HFF-Myc (cell line): ENCODE data around the gene PCDHGA2.
A peak's percentile ranks its signal among the peaks of the same experiment; 100 is the strongest.

Experiments
- DNase-seq: peaks from one replicate; pipeline ENCODE4 v3.0.0-alpha.2; 2011; ENCODE audit warnings: low read depth; ENCODE audit errors: extremely low read depth
- H3K4me3 ChIP-seq: replicated peaks from 2 replicates; pipeline ENCODE4 v1.5.1; 2011; ENCODE audit warnings: low read depth, mild to moderate bottlenecking, control low read depth, low read length
- TF ChIP-seq, protein P1 (sequence below): IDR thresholded peaks from 2 replicates; pipeline ENCODE4 v1.5.1; 2012; ENCODE audit warnings: mild to moderate bottlenecking, low read depth, low read length, control low read depth; ENCODE audit errors: missing control alignments

PCDHGA2 gene

DNA sequence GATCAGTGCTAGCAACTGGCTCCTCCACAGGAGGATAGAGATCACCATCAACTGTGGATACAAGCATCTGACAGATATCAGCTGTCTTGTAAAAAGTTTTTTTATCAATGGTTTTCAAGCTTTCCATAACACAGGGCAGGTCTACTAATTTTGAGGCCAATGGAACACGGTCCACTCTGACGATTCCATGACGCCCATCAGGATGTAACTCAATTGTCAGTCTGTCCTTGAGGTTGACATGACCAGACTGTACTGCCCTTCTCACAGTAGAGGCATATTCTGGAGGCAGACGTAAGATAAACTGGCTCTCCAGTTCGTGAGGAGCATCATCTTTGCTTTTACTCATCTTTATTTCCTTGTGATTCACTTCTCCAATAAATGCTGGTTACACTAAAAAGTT lies 18.9 kb upstream of the PCDHGA2 start:
- peak overlapping the region; percentile 91 for H3K4me3 ChIP-seq
- TF ChIP-seq, protein P1, sequence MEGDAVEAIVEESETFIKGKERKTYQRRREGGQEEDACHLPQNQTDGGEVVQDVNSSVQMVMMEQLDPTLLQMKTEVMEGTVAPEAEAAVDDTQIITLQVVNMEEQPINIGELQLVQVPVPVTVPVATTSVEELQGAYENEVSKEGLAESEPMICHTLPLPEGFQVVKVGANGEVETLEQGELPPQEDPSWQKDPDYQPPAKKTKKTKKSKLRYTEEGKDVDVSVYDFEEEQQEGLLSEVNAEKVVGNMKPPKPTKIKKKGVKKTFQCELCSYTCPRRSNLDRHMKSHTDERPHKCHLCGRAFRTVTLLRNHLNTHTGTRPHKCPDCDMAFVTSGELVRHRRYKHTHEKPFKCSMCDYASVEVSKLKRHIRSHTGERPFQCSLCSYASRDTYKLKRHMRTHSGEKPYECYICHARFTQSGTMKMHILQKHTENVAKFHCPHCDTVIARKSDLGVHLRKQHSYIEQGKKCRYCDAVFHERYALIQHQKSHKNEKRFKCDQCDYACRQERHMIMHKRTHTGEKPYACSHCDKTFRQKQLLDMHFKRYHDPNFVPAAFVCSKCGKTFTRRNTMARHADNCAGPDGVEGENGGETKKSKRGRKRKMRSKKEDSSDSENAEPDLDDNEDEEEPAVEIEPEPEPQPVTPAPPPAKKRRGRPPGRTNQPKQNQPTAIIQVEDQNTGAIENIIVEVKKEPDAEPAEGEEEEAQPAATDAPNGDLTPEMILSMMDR, result no peak
- no peak for DNase-seq

DNA sequence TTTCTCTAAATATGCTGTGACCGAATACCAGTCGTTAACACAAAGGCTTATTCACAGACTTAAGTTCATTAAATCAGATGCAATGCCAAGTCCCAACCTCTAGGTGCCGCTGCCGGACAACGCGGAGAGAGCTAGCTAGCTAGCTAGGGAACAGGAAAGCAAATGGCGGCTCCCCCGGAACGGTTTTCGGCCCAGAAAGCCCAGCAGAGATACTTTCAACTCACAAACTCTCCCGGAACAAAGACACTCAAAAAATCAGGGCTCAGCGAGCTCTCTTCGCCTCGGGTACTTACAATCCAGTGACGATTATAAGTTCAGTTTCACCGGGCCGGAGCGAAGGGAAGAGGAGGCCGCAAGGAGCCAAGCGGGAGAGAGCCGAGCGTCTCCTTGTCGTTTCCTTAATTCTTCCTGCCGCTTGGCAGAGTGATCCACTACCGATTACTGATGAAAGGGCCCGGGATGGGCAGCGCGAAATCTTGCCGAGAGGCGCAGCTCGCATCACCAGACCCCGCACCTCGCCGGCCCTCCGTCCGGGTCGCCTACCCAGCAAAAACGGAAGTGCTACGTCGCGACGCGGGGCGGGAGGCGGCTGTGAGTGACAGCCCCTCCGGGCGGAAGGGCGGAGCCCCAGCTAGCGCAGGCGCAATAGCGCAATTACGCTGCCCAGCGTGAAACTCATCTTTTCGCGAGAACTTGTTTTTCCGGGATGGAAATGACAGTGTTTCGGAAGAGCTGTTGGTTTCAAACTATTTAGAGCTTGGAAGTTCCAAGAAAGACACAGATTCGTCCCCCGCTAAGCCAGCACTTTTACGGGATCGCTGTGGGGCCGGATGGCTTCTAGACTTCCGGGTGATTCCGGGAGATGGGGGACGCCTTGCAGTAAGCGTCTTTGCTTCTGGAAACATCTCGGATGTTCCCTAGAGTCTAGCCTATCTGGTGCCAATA lies 18.1 kb upstream of the PCDHGA2 start, which contains the start of gene TAF7:
Gene TAF7, minus strand, starts transcription at position 560 of the 945 bp plus-strand sequence. CDS start 740 bp downstream, outside the sequence.
- H3K4me3 ChIP-seq, result peak within 1 kb of the TSS; percentile 91
- TF ChIP-seq, protein P1, result peak; percentile 83
- DNase-seq, result peak; percentile 85

DNA sequence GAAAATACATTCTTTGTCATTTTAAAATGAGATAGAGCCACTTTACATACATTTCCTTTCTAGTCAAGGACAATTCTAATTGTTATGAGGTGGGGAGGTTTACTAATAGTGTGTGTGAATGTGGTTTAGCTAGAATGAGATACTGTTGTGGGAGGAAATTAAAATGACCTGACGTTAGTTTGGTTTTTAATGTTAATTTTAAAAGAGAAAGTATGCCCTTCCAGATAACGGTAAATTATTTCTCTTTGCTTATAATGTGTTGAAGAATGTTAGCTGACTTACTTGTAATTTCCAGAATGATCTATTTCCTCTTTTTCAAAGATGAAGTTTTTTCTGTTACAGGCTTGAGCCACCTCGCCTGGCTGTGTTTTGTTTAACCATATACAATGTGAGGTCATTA lies 16.3 kb upstream of the PCDHGA2 start:
- H3K4me3 ChIP-seq, result no peak overlapping the region
- DNase-seq, result no peak
- TF ChIP-seq, protein P1, result no peak

DNA sequence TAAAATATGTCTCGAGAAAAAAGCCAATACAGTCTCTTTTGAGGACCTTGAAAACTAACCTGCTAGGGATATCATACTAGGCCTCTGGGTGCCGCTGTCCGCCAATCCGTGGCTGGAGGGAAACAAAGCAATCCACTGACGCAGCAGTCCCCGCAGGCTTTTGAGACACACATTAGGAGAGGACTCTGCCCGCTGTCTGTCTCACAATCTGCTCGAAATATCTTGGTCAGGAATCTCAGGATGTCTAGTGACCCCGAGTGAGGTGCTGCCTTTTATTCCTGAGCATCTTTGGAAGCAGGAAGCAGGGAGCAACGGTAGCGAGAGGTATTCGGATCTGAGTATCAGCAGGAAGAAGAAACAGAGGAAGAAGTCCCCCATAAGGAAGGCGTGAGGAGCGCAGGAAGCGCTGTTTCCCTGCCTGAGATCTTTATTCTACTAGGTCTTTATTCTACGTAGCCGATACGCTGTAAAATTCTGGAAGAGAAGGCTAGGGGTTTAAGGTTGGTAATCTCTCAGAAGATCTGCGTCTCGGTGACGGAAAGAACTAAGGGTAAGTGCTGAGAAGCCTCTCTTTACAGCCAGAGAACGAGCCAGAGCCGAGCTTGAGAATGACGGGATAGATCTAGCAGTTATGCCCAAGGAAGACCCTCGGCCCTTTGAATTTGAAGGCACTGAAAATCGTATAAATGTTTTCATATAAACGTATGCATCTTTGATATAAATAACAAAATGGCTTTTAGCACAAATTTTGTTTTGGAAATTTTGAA lies 12.3 kb upstream of the PCDHGA2 start:
- TF ChIP-seq, protein P1, result peak; percentile 60
- peak overlapping the region; percentile 19 for H3K4me3 ChIP-seq
- no peak for DNase-seq

DNA sequence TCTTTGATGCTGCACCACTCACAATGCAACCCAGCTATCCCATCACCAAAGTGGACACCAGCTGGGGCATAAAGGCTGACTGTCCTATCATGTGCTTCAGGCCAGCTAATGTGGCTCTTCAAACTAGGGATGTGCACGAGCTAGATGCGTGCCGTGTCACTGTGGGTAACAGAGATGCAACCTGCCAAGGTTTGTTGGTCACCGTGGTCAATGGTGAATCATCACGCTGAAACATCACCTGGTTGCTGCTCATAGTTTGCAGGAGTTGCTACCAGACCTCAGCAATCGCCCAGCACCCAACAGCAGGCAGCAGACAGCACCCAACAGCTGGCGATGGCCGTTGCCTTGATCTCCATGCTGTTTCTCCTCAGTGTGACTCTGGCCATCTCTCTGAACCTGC lies 10.3 kb upstream of the PCDHGA2 start:
- DNase-seq, result no peak
- no peak overlapping the region for H3K4me3 ChIP-seq

More for the DNA sequence above, 10.3 kb upstream of the PCDHGA2 start:
- TF ChIP-seq, protein P1, result no peak
